GM18870 (cell line): ENCODE measurements around the gene SUN5.

Experiments
- ATAC-seq: cut with Tn5 transposase; IDR thresholded peaks from one replicate; pipeline ENCODE4 v1.9.1; 2021; ENCODE audit warnings: moderate library complexity; ENCODE audit not compliant: unreplicated experiment

The SUN5 gene

DNA sequence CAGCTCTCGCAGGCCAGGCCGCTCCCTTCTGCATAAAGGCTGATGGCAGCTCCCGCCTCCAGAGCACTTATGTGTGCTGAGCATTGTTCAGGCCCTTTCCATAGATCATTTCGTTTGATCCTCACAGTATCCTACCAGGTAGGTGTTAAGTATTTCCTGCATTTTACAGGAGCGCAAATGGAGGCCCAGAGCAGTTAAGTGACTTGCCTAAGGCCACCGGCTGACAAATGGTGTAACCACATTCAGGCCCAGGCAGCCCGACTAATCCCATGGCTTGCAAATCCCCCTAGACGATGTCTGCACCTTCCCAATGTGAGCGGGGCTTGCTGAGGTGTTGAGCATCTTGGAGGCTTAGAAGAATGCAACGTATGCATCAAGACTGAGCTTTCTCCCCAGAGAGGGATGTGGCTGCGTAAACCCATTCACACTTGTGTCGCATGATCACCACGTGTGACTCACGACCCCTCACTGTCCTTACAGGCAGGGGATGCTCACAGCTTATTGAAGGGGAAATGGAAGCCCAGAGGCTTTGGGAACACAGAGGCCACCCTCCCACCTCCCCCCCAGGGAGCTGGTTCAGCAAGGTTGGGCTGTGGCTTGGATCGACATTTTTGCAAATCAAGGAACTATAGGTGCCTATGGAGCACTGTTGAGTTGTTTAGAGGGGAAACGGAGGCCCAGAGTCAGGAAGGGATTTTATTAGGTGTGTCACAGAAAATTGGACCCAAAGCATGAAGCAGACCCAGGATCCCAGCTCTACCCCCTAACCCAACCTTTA lies 10.3 kb upstream of the SUN5 start:
- ATAC-seq, result no peak

- no peak for ATAC-seq
Observed at GRCh38 chr20:33013701-33014326, 9.6 kb upstream of the SUN5 start.

- ATAC-seq, result no peak
Observed at GRCh38 chr20:33012327-33013189, 8.3 kb upstream of the SUN5 start.

- no peak for ATAC-seq
Observed at GRCh38 chr20:33010674-33011449, 6.6 kb upstream of the SUN5 start.

GRCh38 chr20:33010133-33010504 lies 5.9 kb upstream of the SUN5 start:
- ATAC-seq, result no peak

DNA sequence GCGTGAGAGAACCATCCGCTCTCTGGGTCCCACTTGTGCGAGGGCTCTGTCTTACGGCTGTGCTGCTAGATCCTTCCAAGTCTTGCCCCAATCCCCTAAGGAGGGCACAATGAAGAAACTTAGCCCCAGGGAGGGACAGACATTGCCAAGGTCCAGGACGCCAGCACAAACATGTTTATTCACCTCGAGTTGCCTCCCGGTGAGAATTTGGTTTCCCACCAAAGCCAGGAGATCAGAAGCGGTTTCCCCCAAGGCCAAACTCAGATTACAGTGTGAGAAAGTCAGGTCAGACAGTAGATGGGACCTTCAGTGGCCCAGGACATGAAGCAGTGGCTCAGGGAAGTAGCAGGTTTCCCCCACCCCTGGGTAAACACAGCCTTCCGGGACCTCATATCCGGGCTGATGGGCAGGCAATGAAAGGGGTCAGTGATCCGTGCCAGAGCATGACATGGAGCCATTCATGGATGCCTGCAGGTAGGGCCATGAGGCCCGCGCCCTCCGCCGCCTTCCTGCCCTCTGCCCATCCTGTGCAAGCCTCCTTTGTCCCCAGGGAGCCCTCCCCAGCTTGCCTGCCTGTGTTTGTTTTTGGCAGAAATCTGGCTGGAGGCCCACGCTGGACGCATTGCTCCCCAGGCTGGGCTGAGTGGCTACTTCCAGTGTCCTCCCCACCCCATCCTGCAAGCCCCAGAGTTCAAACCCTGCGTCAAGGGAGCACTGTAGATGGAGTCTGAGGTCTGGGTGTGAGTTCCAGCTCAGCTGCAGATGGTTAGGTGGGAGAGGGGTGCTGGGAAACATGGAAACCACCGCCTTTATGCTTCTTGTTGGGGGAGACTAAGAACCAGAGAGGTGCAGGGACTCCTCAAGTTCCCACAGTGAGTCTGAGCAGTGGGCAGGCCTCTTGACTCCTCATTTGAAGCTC lies 5.2 kb upstream of the SUN5 start:
- ATAC-seq, result no peak

DNA sequence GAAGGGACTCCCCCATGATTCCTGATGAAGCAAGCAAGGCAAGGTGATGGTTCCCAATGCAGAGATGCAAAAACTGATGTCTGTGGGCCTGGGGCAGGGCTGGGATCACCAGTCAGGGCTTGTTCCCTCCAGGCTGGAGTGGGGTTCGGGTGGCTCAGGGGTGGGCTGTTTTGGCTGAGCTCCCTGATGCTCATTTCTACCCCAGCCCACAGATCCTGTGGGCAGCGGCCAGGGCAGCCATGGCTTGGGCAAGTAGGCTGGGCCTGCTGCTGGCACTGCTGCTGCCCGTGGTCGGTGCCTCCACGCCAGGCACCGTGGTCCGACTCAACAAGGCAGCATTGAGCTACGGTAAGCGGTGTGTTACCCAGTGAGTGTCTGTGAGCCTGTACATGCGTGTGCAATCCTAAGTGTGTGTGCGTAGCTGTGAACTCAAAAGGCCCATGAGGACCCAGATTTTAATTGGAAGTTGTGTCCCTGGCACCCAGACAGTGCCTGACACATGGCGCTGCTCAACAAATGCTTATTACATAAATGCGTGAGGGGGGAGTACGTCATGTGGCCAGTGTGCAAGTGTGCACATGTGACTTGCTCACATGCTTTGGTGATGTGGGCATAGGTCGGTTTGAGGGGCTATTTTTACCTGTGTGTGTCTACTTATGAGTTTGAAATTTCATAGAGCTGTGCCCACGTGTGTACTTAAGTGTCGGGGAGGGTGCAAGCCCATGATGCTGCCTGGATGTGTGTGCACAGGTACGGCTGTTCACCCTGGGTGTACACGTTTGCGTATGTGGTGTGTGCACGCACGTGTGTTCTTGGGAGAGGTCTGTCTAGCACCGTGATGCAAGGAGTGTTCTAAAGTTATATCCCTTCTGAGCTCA lies 4.3 kb upstream of the SUN5 start:
- no peak for ATAC-seq

DNA sequence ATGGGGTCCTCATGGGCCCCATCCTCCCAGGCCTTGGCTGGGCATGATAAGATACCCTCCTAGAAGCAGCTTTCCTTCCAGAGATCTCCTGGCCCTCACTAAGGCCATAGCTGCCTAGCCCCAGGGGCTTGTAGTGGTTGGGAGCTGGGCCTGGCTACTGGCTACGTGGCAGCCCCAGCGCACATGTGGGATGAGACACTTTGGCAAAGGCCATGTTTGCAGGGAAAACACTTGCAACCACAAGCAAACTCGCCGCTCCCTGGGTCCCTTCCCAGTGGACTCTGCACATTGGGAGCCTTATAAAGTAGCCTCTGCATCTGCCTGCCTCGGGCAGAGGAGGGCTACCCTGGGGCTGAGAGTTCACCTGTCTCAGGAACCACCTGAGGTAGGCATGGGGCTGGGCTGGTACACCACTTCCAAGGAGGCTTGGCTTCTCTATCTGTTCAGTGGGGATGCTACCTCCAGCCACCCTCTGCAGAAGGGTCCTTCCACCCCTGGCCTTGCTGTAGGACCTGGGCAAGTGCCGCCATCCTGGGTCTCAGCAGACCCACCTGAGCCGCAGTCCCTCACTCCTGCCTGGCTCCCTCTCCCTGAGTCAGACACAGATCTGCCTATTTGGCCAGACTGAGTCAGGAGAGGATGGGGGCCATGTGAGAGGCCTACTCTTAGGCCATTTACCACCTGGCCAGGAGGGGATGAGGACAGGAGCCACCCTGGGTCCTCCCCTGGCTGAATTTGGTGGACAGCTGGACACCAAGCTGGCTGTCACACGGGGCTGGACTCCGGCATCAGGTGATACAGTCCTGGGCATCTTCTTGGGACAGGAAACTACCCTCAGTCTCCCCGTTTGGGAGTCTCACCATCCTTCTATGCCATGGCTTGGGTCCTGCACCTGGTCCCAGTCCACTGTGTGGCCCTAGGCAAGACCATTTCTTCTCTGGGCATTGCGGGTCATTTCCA lies 3.4 kb upstream of the SUN5 start, which contains the start of gene BPIFB2:
TSS of gene BPIFB2 (plus strand) at position 329 of the 960 bp plus-strand sequence. CDS start 871 bp downstream, outside the sequence.
- ATAC-seq, result no peak

DNA sequence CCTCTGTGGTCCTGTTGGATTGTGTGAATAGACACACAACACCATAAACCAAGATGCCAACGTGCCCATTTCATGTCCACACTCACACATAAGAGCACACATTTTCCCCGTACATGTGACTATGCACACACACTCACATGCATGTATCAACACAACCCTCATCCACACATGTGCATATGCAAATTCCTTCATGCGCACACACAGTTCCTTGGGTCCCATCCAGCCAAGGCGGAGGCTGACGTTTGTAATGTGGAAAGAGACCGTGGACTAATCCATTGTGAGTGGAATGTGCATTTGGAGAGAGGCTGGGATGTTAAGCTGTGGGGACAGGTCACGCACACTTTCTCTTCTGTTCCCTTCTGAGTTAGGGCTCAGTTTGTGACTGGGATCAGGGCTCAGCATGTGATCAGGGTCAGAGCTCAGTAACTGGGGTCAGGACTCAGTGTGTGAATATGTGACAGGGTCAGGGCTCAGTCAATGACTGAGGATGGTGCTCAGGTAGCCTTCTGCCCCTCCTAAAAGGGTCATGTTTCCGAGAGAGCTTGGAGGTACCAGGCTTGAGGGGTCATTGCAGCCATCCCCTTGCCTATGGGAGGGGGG lies 2.6 kb upstream of the SUN5 start:
- no peak for ATAC-seq

- ATAC-seq, result no peak
Observed at GRCh38 chr20:33005908-33006775, 1.9 kb upstream of the SUN5 start.

GRCh38 chr20:33005132-33005566 lies 916 bp upstream of the SUN5 start:
- no peak for ATAC-seq

DNA sequence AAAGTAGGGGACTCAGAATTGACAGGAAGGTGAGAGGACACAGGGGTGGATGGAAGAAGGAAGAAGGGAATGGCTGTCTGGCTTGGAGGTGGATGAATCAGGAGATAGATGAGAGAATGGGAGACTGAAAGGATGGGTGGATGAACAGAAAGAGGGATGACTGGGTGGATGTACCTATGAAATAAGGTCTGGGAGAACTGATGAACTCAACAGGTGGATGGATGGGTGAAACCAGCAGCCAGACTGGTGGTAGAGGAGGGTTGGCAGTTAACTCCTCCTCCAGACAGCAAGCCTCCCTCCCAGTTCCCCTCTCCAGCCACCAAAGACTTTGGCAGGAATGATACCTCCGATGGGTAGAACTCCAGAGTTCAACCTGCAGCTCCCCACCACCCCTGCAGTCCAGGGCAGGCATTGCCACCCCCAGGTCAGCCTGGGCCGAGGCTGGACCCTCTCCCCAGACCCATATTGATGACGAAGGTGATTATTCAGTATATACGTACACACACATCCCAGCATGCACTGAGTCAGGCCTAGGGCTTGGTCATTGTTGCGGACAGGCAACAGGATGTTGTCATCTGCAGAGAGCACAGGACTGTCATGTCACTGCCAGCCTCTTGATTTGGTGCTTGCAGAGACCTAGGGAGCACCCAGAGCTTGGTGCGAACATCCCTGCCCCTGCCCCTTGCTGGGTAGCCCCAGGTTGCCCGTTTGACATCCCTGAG lies 2.0 kb downstream of the SUN5 start:
- ATAC-seq, result no peak

GRCh38 chr20:33000802-33001466 lies 3.3 kb downstream of the SUN5 start:
- ATAC-seq, result no peak

- ATAC-seq, result no peak
Observed at GRCh38 chr20:32999603-33000250, 4.5 kb downstream of the SUN5 start.

DNA sequence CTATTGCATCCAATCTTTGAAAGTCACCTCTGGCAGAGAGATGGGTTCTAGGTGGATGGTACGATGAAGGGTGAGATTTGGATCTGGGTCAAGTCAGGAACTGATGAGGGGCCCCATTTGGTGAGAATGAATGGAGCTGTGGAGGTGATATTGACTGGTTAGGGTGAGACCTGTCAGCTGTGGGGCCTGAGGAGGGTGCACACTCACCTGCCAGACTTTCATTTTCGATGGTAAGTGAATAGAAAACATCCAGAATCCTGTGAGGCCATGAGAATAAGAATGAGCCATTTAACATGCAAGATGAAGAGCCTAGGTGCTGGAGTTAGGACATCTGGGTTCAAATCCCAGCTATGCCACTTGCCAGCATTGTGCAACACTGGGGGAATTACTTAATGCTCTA lies 6.8 kb downstream of the SUN5 start:
- no peak for ATAC-seq
